Heart left ventricle (tissue), 16 donors: ENCODE data around the gene TRMT44. TPM values are rescaled to one million over a fixed set of nuclear protein-coding genes. Genes with fewer than 3 reads are reported as not detected.

ENCODE experiments used
- ATAC-seq, 4 donors: fragments of 200-7000 bp; cut with Tn5 transposase; one replicate each; pipeline ENCODE4 v1.9.1; 2020 to 2022; ENCODE audit warnings: moderate library complexity in 4 of 4, mild to moderate bottlenecking in 3 of 4, moderate number of reproducible peaks in 1 of 4
- DNase-seq, 5 donors: peaks; one replicate each; pipeline ENCODE4 v3.0.0-alpha.2; 2020
- H3K27ac ChIP-seq, 12 donors: fragments of 200-600 bp; sonication (generic) in 4 of 12; one replicate each; pipeline versions ENCODE4 v1.5.0 to v1.8.0; 2016 to 2022; ENCODE audit warnings: mild to moderate bottlenecking in 2 of 12
- H3K27me3 ChIP-seq, 9 donors: fragments of 200-600 bp; sonication (generic) in 2 of 9; one replicate each; pipeline versions ENCODE4 v1.5.1 to v1.8.0; 2016 to 2022; ENCODE audit warnings: mild to moderate bottlenecking in 3 of 9
- H3K36me3 ChIP-seq, 9 donors: fragments of 200-600 bp; sonication (generic) in 2 of 9; one replicate each; pipeline versions ENCODE4 v1.5.0 to v1.8.0; 2018 to 2022; ENCODE audit warnings: mild to moderate bottlenecking in 2 of 9
- H3K4me1 ChIP-seq, 12 donors: fragments of 200-600 bp; sonication (generic) in 4 of 12; one replicate each; pipeline versions ENCODE4 v1.5.0 to v1.8.0; 2016 to 2022; ENCODE audit warnings: mild to moderate bottlenecking in 3 of 12
- H3K4me3 ChIP-seq, 12 donors: fragments of 200-600 bp; sonication (generic) in 4 of 12; one replicate each; pipeline versions ENCODE4 v1.5.0 to v1.8.0; 2017 to 2022; ENCODE audit warnings: mild to moderate bottlenecking in 9 of 12, moderate library complexity in 4 of 12
- H3K9me3 ChIP-seq, 12 donors: fragments of 200-600 bp; sonication (generic) in 4 of 12; one replicate each; pipeline versions ENCODE4 v1.5.0 to v1.8.0; 2016 to 2022; ENCODE audit warnings: mild to moderate bottlenecking in 1 of 12
- POLR2A ChIP-seq, 2 donors: fragments of 450-650 bp; IDR thresholded peaks; one replicate each; pipeline ENCODE4 v1.6.1; 2017; ENCODE audit warnings: antibody characterized with exemption in 2 of 2, mild to moderate bottlenecking in 2 of 2, moderate library complexity in 2 of 2
- WGBS, 4 donors: extraction: QIAGEN DNeasy Blood & Tissue Kit in 2 of 4; methylation state at CpG; one replicate each; pipeline versions ENCODE4 v1.1.5 to v1.1.7; 2013 to 2018; 5-methylcytosine and 5-hydroxymethylcytosine counted together
- intact Hi-C, 10 donors: fragments of 100-400 bp; cut with DNase I; formaldehyde crosslinking; loops; one replicate each; pipeline versions ENCODE4 v1.11.1 to v1.14.2; 2022
- polyA plus RNA-seq, 2 donors: library from polyadenylated mRNA; stranded (reverse); fragments of 200-250 nt; gene quantifications; one replicate each; pipeline ENCODE4 v1.2.3, GENCODE V29; 2013
- total RNA-seq, 9 donors: library from RNA; depleted of rRNA in 2 of 9; stranded (reverse); fragments of >200 nt in 2 of 9; fragmentation: NEBNext Ultra II Directional in 3 of 9; extraction: Animal tissue kit (Norgen Biotek cat#: 25700) in 3 of 9; gene quantifications; one replicate each; pipeline versions ENCODE4 v1.1.0 to v1.2.4, GENCODE V29; 2016 to 2023
- TF ChIP-seq, protein P1 (sequence below), 12 donors: fragments of 200-600 bp; sonication (generic) in 4 of 12; IDR thresholded peaks; one replicate each; pipeline versions ENCODE4 v1.5.0 to v1.8.0; 2018 to 2022; ENCODE audit warnings: antibody characterized with exemption in 12 of 12, mild to moderate bottlenecking in 5 of 12
- donor health status: ischemic (EF 13 %, LVEDD 7.1; RV severe dilation, severe dysfunction).
- donor health status: healthy with polysubstance abuse.
- donor health status: DM: no; HTN: yes; CAD: no.
- donor health status: DM: no; HTN: no; CAD: no.
- donor health status: ischemic (EF 25% LVEDD 6.9; RV normal size, moderate dysfunction).
- donor health status: ischemic (EF 25% LVEDD 5.7; RV mildly dilated, moderate dysfunction).
- donor health status: healthy.
- donor health status: DM: yes; HTN: yes; CAD: no.
- donor health status: ischemic (EF 35%, LVEDD 5.7; RV mildly dilated, moderate dysfunction).
- donor health status: nonischemic (EF 11% LVEDD 7.7; RV severe dilation, severe dysfunction).
- donor health status: DM: yes; HTN: yes; CAD: no.
- donor health status: PGD.
- donor health status: ischemic (EF 29% LVEDD 5.4; RV normal size, mild dysfunction).
- donor health status: nonischemic (EF 23%, LVEDD 6.1; RV moderate dilation, normal function).

Gene TRMT44
- total and polyA plus RNA-seq, 11 donors, result 6.1 to 11.7 (median 8.3) TPM

DNA sequence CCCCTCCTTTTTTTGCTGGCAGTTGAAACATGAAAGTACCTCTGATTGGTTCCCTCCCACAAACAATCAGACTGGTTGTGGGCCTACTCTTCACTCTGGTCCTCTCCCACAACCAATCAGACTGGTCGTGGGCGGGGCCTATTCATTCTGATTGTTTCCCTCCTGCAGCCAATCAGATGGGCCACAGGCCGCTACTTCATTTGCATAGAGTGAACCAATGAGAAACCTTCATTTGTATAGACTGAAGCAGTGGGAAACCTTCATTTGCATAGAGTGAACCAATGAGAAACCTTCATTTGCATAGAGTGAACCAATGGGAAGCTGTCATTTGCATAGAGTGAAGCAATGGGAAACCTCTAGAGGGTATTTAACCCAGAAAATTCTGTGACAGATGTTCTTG, 55.2 kb downstream of the TRMT44 start:
- Histone ChIP-seq H3K4me1 (no peaks in the 10 kb centered on the region), H3K27ac (no peak overlapping the region), H3K36me3 (no peaks in the 10 kb centered on the region), H3K9me3 (no peaks in the 10 kb centered on the region), H3K4me3 (no peak overlapping the region), H3K27me3 (no peaks in the 10 kb centered on the region)
- TF ChIP-seq, protein P1, sequence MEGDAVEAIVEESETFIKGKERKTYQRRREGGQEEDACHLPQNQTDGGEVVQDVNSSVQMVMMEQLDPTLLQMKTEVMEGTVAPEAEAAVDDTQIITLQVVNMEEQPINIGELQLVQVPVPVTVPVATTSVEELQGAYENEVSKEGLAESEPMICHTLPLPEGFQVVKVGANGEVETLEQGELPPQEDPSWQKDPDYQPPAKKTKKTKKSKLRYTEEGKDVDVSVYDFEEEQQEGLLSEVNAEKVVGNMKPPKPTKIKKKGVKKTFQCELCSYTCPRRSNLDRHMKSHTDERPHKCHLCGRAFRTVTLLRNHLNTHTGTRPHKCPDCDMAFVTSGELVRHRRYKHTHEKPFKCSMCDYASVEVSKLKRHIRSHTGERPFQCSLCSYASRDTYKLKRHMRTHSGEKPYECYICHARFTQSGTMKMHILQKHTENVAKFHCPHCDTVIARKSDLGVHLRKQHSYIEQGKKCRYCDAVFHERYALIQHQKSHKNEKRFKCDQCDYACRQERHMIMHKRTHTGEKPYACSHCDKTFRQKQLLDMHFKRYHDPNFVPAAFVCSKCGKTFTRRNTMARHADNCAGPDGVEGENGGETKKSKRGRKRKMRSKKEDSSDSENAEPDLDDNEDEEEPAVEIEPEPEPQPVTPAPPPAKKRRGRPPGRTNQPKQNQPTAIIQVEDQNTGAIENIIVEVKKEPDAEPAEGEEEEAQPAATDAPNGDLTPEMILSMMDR (IDR thresholded peaks at IDR 0.05), result no peak
- TF ChIP-seq POLR2A (IDR thresholded peaks at IDR 0.05), result no peak
- DNase-seq, result peak in 1 of 5 donors; percentile 16
- ATAC-seq, result no peak
- 90 to 97% (median 93%) methylated on average over 3 of the region's 3 CpGs for WGBS, 4 donors
- intact Hi-C loops, result no loop called here

DNA sequence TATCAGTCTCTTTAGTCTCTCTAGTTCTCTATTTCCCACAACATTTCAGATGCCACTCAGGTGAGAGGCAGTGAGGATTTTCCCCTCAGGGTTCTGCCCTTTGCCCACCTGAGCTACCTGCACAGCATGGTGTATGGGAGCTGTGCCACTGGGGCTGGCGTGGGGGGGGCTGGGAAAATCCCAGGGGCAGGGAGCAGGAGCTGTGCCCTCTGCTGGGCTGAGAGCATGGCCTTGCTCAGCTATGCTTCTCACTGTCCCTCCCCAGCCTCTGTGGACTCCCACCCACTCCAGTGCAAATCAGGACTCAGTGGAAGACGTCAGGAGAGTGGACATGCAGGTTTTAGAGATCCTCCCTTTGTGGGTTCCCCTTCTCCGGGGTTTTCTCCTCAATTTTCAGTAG, 57.2 kb downstream of the TRMT44 start:
- ATAC-seq, result no peak
- H3K4me3 ChIP-seq, result no peak overlapping the region
- TF ChIP-seq POLR2A (IDR thresholded peaks at IDR 0.05), result no peak
- TF ChIP-seq, protein P1 (IDR thresholded peaks at IDR 0.05), result no peak
- peaks cover 0 to 5% (median 1%) of the 10 kb centered on the region in 12 donors for H3K4me1 ChIP-seq
- H3K27me3 ChIP-seq, result no peaks in the 10 kb centered on the region
- no peaks in the 10 kb centered on the region for H3K36me3 ChIP-seq
- 87 to 95% (median 90%) methylated on average over 3 of the region's 3 CpGs for WGBS, 4 donors
- intact Hi-C loops, result no loop called here
- no peaks in the 10 kb centered on the region for H3K9me3 ChIP-seq
- no peak for DNase-seq
- H3K27ac ChIP-seq, result no peak overlapping the region

DNA sequence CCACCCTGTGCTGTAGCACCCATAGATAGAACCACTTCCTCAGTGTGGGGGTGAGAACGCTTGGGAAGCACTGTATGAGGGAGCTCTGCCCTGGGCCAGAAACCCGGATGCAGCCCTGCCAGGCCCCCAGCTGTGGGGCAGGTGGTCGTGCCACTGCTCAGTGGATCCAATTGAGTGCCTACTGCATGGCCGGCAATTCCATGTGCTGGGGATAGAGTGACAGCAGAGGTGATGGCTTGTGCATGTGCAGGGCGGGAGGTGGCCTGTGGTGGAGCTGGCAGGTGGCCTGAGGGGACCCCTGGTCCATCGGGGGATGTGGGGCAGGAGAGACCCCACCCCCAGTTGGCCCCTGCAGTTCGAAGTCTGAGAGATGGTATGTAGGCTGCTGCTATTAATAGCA, 60.4 kb downstream of the TRMT44 start:
- Histone ChIP-seq H3K4me1 (peaks cover 0 to 28% (median 14%) of the 10 kb centered on the region in 12 donors), H3K4me3 (no peak overlapping the region), H3K9me3 (no peaks in the 10 kb centered on the region), H3K36me3 (no peaks in the 10 kb centered on the region), H3K27me3 (no peaks in the 10 kb centered on the region), H3K27ac (no peak overlapping the region)
- WGBS, 4 donors, result 33 to 80% (median 75%) methylated on average over 1 to 7 of the region's 7 CpGs
- TF ChIP-seq, protein P1 (IDR thresholded peaks at IDR 0.05), result no peak
- TF ChIP-seq POLR2A (IDR thresholded peaks at IDR 0.05), result no peak
- ATAC-seq, result no peak
- intact Hi-C loops, result no loop called here
- no peak for DNase-seq

DNA sequence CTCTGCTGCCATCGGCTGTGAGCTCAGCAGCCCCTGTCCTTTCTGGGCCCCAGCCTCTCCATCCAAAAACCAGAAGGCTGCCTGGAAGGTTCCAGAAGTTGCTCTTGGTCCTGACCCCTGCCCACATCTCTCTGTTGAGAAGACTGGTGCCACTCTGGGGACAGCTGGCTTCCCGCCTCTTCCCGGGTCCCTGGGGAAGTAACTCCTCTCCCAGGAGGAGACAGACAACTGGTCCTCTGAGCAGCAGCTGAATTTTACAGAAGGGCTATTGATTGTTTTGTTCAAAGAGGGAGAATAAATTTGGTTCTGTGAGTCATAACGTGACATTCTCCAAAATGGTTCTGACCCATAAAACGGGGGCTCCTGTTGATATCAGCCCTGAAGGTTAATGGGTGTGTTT, 61.2 kb downstream of the TRMT44 start:
- Histone ChIP-seq H3K27me3 (no peaks in the 10 kb centered on the region), H3K36me3 (no peaks in the 10 kb centered on the region), H3K4me3 (no peak overlapping the region), H3K4me1 (peaks cover 0 to 36% (median 21%) of the 10 kb centered on the region in 12 donors), H3K9me3 (no peaks in the 10 kb centered on the region), H3K27ac (no peak overlapping the region)
- no peak for ATAC-seq
- peak in 1 of 5 donors; percentile 17 for DNase-seq
- WGBS, 4 donors, result 79 to 92% (median 89%) methylated on average over 5 of the region's 5 CpGs
- TF ChIP-seq, protein P1 (IDR thresholded peaks at IDR 0.05), result no peak
- TF ChIP-seq POLR2A (IDR thresholded peaks at IDR 0.05), result no peak
- intact Hi-C loops, result no loop called here
